Natural killer cell (primary cell): ENCODE measurements around the gene STK24. TPM values are rescaled to one million over a fixed set of nuclear protein-coding genes. Genes with fewer than 3 reads are reported as not detected.

Experiments
- ATAC-seq, 3 donors: fragments of 150-1000 bp in 2 of 3; fragments of 200-7000 bp in 1 of 3; cut with Tn5 transposase; 1 replicate in 1 of 3; 2 replicates in 2 of 3; pipeline ENCODE4 v1.10.0; 2021; ENCODE audit warnings: mild to moderate bottlenecking in 2 of 3, moderate library complexity in 2 of 3
- DNase-seq, 2 donors: peaks; one replicate each; pipeline versions ENCODE4 v3.0.0 to v3.0.0-alpha.2; 2013 to 2021; ENCODE audit warnings: mixed read lengths in 1 of 2
- H3K27ac ChIP-seq: one replicate; pipeline ENCODE4 v1.5.1; 2013; ENCODE audit warnings: mild to moderate bottlenecking, low read length
- H3K27me3 ChIP-seq: one replicate; pipeline ENCODE4 v1.6.1; 2013; ENCODE audit warnings: low read length; ENCODE audit not compliant: control insufficient read depth, insufficient read depth
- H3K36me3 ChIP-seq: one replicate; pipeline ENCODE4 v1.6.1; 2013; ENCODE audit warnings: low read length; ENCODE audit not compliant: control insufficient read depth, insufficient read depth
- H3K4me1 ChIP-seq: one replicate; pipeline ENCODE4 v1.6.1; 2013; ENCODE audit warnings: low read length; ENCODE audit not compliant: control insufficient read depth, insufficient read depth
- H3K4me3 ChIP-seq: one replicate; pipeline ENCODE4 v1.5.1; 2013; ENCODE audit warnings: low read length
- H3K9me3 ChIP-seq: one replicate; pipeline ENCODE4 v1.6.1; 2013; ENCODE audit warnings: low read length; ENCODE audit not compliant: control insufficient read depth, insufficient read depth
- H3K27ac Mint-ChIP-seq, 2 donors: one replicate each; pipeline ENCODE4 v1.8.0; 2022; ENCODE audit warnings: mild to moderate bottlenecking in 2 of 2, mixed read lengths in 2 of 2, moderate library complexity in 1 of 2
- H3K27me3 Mint-ChIP-seq, 2 donors: one replicate each; pipeline ENCODE4 v1.8.0; 2022; ENCODE audit warnings: low read depth in 2 of 2, mixed read lengths in 2 of 2
- H3K36me3 Mint-ChIP-seq: one replicate; pipeline ENCODE4 v1.8.0; 2022; ENCODE audit warnings: mixed read lengths
- H3K4me1 Mint-ChIP-seq, 2 donors: one replicate each; pipeline ENCODE4 v1.8.0; 2022; ENCODE audit warnings: mixed read lengths in 2 of 2
- H3K4me3 Mint-ChIP-seq: one replicate; pipeline ENCODE4 v1.8.0; 2022; ENCODE audit warnings: mild to moderate bottlenecking, moderate library complexity, mixed read lengths
- H3K9me3 Mint-ChIP-seq, 2 donors: one replicate each; pipeline ENCODE4 v1.8.0; 2022; ENCODE audit warnings: mixed read lengths in 2 of 2
- CTCF ChIP-seq: fragments of 200-600 bp; IDR thresholded peaks from one replicate; pipeline ENCODE4 v1.8.0; 2022; ENCODE audit warnings: antibody characterized with exemption
- WGBS: methylation state at CpG from one replicate; pipeline ENCODE4 v1.1.7; 2013; ENCODE audit warnings: missing lambda C conversion rate; ENCODE audit not compliant: insufficient coverage; 5-methylcytosine and 5-hydroxymethylcytosine counted together
- intact Hi-C: fragments of 100-400 bp; cut with micrococcal nuclease; formaldehyde crosslinking; loops from one replicate; pipeline ENCODE4 v1.14.2; 2022
- total RNA-seq, 4 donors: library from RNA; stranded (reverse); fragments of 120-200 nt in 1 of 4; gene quantifications; one replicate each; pipeline versions ENCODE4 v1.2.3 to v1.2.4, GENCODE V29; 2013 to 2022

The STK24 gene
- total RNA-seq, 3 donors from 2014 or later (not counting 1 experiment from before 2014, with no cell fraction given) = 64.5 to 78.4 (median 70.4) TPM

GRCh38 chr13:98406971-98407370 is 169.9 kb downstream of the STK24 start:
- peaks cover 2% of the 10 kb centered on the region for H3K27me3 ChIP-seq
- H3K27ac ChIP-seq = no peak overlapping the region
- ATAC-seq = no peak
- no peak for DNase-seq
- H3K27ac Mint-ChIP-seq = no peak overlapping the region
- H3K4me3 ChIP-seq = no peak overlapping the region
- H3K9me3 ChIP-seq = no peaks in the 10 kb centered on the region
- peaks cover 4 to 8% of the 10 kb centered on the region in 2 donors for H3K4me1 Mint-ChIP-seq
- no peak for TF ChIP-seq CTCF
- WGBS = 91% methylated on average over 9 of the region's 9 CpGs
- no peaks in the 10 kb centered on the region for H3K36me3 ChIP-seq
- H3K9me3 Mint-ChIP-seq = no peaks in the 10 kb centered on the region
- no peak overlapping the region for H3K4me3 Mint-ChIP-seq
- peaks cover 13 to 25% of the 10 kb centered on the region in 2 donors for H3K27me3 Mint-ChIP-seq
- intact Hi-C loops = no loop called here
- no peaks in the 10 kb centered on the region for H3K4me1 ChIP-seq
- no peaks in the 10 kb centered on the region for H3K36me3 Mint-ChIP-seq

- Mint-ChIP-seq H3K4me1 (peaks cover 0 to 2% of the 10 kb centered on the region in 2 donors), H3K36me3 (no peaks in the 10 kb centered on the region), H3K9me3 (no peaks in the 10 kb centered on the region), H3K27me3 (peaks cover 10 to 19% of the 10 kb centered on the region in 2 donors), H3K27ac (no peak overlapping the region), H3K4me3 (no peak overlapping the region)
- 89% methylated on average over 9 of the region's 9 CpGs for WGBS
- H3K4me3 ChIP-seq = no peak overlapping the region
- ATAC-seq (no peak), DNase-seq (no peak)
- intact Hi-C loops = no loop called here
- peaks cover 2% of the 10 kb centered on the region for H3K27me3 ChIP-seq
- no peaks in the 10 kb centered on the region for H3K4me1 ChIP-seq
- no peak overlapping the region for H3K27ac ChIP-seq
- H3K36me3 ChIP-seq = no peaks in the 10 kb centered on the region
- H3K9me3 ChIP-seq = no peaks in the 10 kb centered on the region
- TF ChIP-seq CTCF = no peak
Measured at GRCh38 chr13:98406427-98406826, 170.5 kb downstream of the STK24 start.

- H3K36me3 ChIP-seq = no peaks in the 10 kb centered on the region
- no peak overlapping the region for H3K27ac ChIP-seq
- Mint-ChIP-seq H3K4me1 (no peaks in the 10 kb centered on the region), H3K36me3 (no peaks in the 10 kb centered on the region), H3K27me3 (peaks cover 10 to 13% of the 10 kb centered on the region in 2 donors), H3K27ac (no peak overlapping the region), H3K4me3 (no peak overlapping the region), H3K9me3 (no peaks in the 10 kb centered on the region)
- H3K4me3 ChIP-seq = no peak overlapping the region
- peaks cover 2% of the 10 kb centered on the region for H3K27me3 ChIP-seq
- H3K4me1 ChIP-seq = no peaks in the 10 kb centered on the region
- intact Hi-C loops = no loop called here
- H3K9me3 ChIP-seq = no peaks in the 10 kb centered on the region
- 54% methylated on average over 7 of the region's 8 CpGs for WGBS
- TF ChIP-seq CTCF = no peak
- no peak for DNase-seq
- ATAC-seq = no peak
Measured at GRCh38 chr13:98405690-98406344, 171.1 kb downstream of the STK24 start.

- Mint-ChIP-seq H3K4me3 (no peak overlapping the region), H3K9me3 (no peaks in the 10 kb centered on the region), H3K4me1 (no peaks in the 10 kb centered on the region), H3K27me3 (peaks cover 6 to 10% of the 10 kb centered on the region in 2 donors), H3K27ac (no peak overlapping the region), H3K36me3 (no peaks in the 10 kb centered on the region)
- DNase-seq (no peak), ATAC-seq (no peak)
- H3K4me3 ChIP-seq = no peak overlapping the region
- TF ChIP-seq CTCF = no peak
- H3K27me3 ChIP-seq = no peaks in the 10 kb centered on the region
- no peak overlapping the region for H3K27ac ChIP-seq
- H3K36me3 ChIP-seq = no peaks in the 10 kb centered on the region
- no peaks in the 10 kb centered on the region for H3K4me1 ChIP-seq
- WGBS = 78% methylated on average over 7 of the region's 7 CpGs
- H3K9me3 ChIP-seq = no peaks in the 10 kb centered on the region
- intact Hi-C loops = no loop called here
Measured at GRCh38 chr13:98405107-98405571, 171.8 kb downstream of the STK24 start.
